Mesenchymal stem cell (in vitro differentiated cells and primary cell): ENCODE data around the gene MYL5.

Experiments
- DNase-seq: peaks from one replicate; pipeline ENCODE4 v3.0.0-alpha.2; 2013
- H2AFZ ChIP-seq: one replicate; pipeline ENCODE4 v1.6.1; 2013; ENCODE audit warnings: low read depth, mild to moderate bottlenecking, control low read depth, inconsistent platforms, low read length, moderate library complexity
- H2AK5ac ChIP-seq: 2 replicates; pipeline ENCODE4 v1.6.1; 2013; ENCODE audit warnings: low read length, moderate library complexity, mild to moderate bottlenecking, inconsistent platforms; ENCODE audit not compliant: severe bottlenecking
- H2BK120ac ChIP-seq: one replicate; pipeline ENCODE4 v1.6.1; 2013; ENCODE audit warnings: low read depth, mild to moderate bottlenecking, inconsistent platforms, low read length, moderate library complexity
- H2BK12ac ChIP-seq, 2 experiments: one replicate each; pipeline ENCODE4 v1.6.1; 2013; ENCODE audit warnings: inconsistent platforms in 2 of 2, low read length in 2 of 2, mild to moderate bottlenecking in 2 of 2, moderate library complexity in 2 of 2, control low read depth in 1 of 2
- H2BK15ac ChIP-seq: one replicate; pipeline ENCODE4 v1.6.1; 2013; ENCODE audit warnings: mild to moderate bottlenecking, low read depth, inconsistent platforms; ENCODE audit not compliant: poor library complexity, severe bottlenecking
- H2BK5ac ChIP-seq: 2 replicates; pipeline ENCODE4 v1.6.1; 2013; ENCODE audit warnings: low read depth, mild to moderate bottlenecking, low read length, control low read depth, inconsistent platforms; ENCODE audit not compliant: poor library complexity, severe bottlenecking
- H3K14ac ChIP-seq, 2 experiments: one replicate each; pipeline ENCODE4 v1.6.1; 2013; ENCODE audit warnings: inconsistent platforms in 2 of 2, low read length in 2 of 2, control low read depth in 1 of 2, mild to moderate bottlenecking in 1 of 2, moderate library complexity in 1 of 2
- H3K18ac ChIP-seq, 2 experiments: one replicate each; pipeline ENCODE4 v1.6.1; 2013; ENCODE audit warnings: inconsistent platforms in 2 of 2, low read length in 2 of 2, control low read depth in 1 of 2, low read depth in 1 of 2, mild to moderate bottlenecking in 1 of 2
- H3K23ac ChIP-seq, 2 experiments: one replicate each; pipeline ENCODE4 v1.6.1; 2013; ENCODE audit warnings: inconsistent platforms in 2 of 2, low read length in 2 of 2, mild to moderate bottlenecking in 2 of 2, moderate library complexity in 2 of 2, control low read depth in 1 of 2
- H3K27ac ChIP-seq: 2 replicates; pipeline ENCODE4 v1.5.1; 2013; ENCODE audit warnings: mild to moderate bottlenecking, moderate library complexity, low read length, control low read depth, inconsistent platforms; ENCODE audit not compliant: poor library complexity, severe bottlenecking
- H3K27me3 ChIP-seq, 2 experiments: 2 replicates each; pipeline versions ENCODE4 v1.6.1 to v1.7.0; 2013; ENCODE audit warnings: low read length in 2 of 2, mild to moderate bottlenecking in 2 of 2, moderate library complexity in 2 of 2, control low read depth in 1 of 2, inconsistent platforms in 1 of 2; ENCODE audit not compliant: control insufficient read depth in 1 of 2, insufficient read depth in 1 of 2
- H3K36me3 ChIP-seq, 2 experiments: 2 replicates each; pipeline versions ENCODE4 v1.6.1 to v1.7.0; 2013; ENCODE audit warnings: low read length in 2 of 2, control low read depth in 1 of 2, inconsistent platforms in 1 of 2, low read depth in 1 of 2, mild to moderate bottlenecking in 1 of 2; ENCODE audit not compliant: insufficient read depth in 2 of 2, control insufficient read depth in 1 of 2
- H3K4ac ChIP-seq, 2 experiments: one replicate each; pipeline ENCODE4 v1.6.1; 2013; ENCODE audit warnings: inconsistent platforms in 2 of 2, low read length in 2 of 2, mild to moderate bottlenecking in 2 of 2, moderate library complexity in 2 of 2, control low read depth in 1 of 2, low read depth in 1 of 2
- H3K4me1 ChIP-seq: 2 replicates; pipeline ENCODE4 v1.6.1; 2013; ENCODE audit warnings: low read depth, low read length, control low read depth; ENCODE audit not compliant: control insufficient read depth, insufficient read depth
- H3K4me2 ChIP-seq: 2 replicates; pipeline ENCODE4 v1.6.1; 2013; ENCODE audit warnings: low read length, mild to moderate bottlenecking, inconsistent platforms; ENCODE audit not compliant: poor library complexity, severe bottlenecking
- H3K4me3 ChIP-seq, 2 experiments: 2 replicates each; pipeline versions ENCODE4 v1.5.1 to v1.7.0; 2013; ENCODE audit warnings: low read length in 2 of 2, mild to moderate bottlenecking in 2 of 2, control low read depth in 1 of 2, low read depth in 1 of 2; ENCODE audit not compliant: insufficient read depth in 1 of 2
- H3K79me1 ChIP-seq: replicated peaks from 2 replicates; pipeline ENCODE4 v1.6.1; 2013; ENCODE audit warnings: mild to moderate bottlenecking, control low read depth, low read length, inconsistent platforms; ENCODE audit not compliant: poor library complexity, severe bottlenecking
- H3K9ac ChIP-seq: 2 replicates; pipeline ENCODE4 v1.7.0; 2013; ENCODE audit warnings: mild to moderate bottlenecking, low read length, moderate library complexity
- H3K9me3 ChIP-seq: 2 replicates; pipeline ENCODE4 v1.7.0; 2013; ENCODE audit warnings: mild to moderate bottlenecking, low read length; ENCODE audit not compliant: control insufficient read depth
- H4K8ac ChIP-seq: one replicate; pipeline ENCODE4 v1.6.1; 2013; ENCODE audit warnings: inconsistent platforms, mild to moderate bottlenecking, low read length, moderate library complexity
- H4K91ac ChIP-seq: one replicate; pipeline ENCODE4 v1.6.1; 2013; ENCODE audit warnings: mild to moderate bottlenecking, low read length, inconsistent platforms
- WGBS: methylation state at CpG from one replicate; pipeline ENCODE4 v1.1.7; 2013; ENCODE audit warnings: mixed read lengths; 5-methylcytosine and 5-hydroxymethylcytosine counted together

The MYL5 gene

GRCh38 chr4:632196-632790 is 42.0 kb upstream of the MYL5 start:
- no peak overlapping the region for H4K91ac ChIP-seq
- no peak overlapping the region for H2AK5ac ChIP-seq
- H3K27me3 ChIP-seq: peaks cover 10 to 20% of the 10 kb centered on the region in 2 experiments
- H2BK15ac ChIP-seq: no peak overlapping the region
- H3K27ac ChIP-seq: no peak overlapping the region
- no peak overlapping the region for H3K4me2 ChIP-seq
- no peak overlapping the region for H4K8ac ChIP-seq
- no peak overlapping the region for H2AFZ ChIP-seq
- no peak overlapping the region for H3K14ac ChIP-seq
- H3K79me1 ChIP-seq: no peaks in the 10 kb centered on the region
- WGBS: 79% methylated on average over 16 of the region's 16 CpGs
- H3K9ac ChIP-seq: no peak overlapping the region
- H3K23ac ChIP-seq: no peak overlapping the region
- no peak overlapping the region for H2BK5ac ChIP-seq
- no peak overlapping the region for H2BK12ac ChIP-seq
- H2BK120ac ChIP-seq: no peak overlapping the region
- no peak overlapping the region for H3K4ac ChIP-seq
- peaks cover 2% of the 10 kb centered on the region for H3K4me1 ChIP-seq
- no peaks in the 10 kb centered on the region for H3K36me3 ChIP-seq
- no peak for DNase-seq
- no peak overlapping the region for H3K4me3 ChIP-seq
- H3K9me3 ChIP-seq: peaks cover 11% of the 10 kb centered on the region
- no peak overlapping the region for H3K18ac ChIP-seq

- 75% methylated on average over 6 of the region's 6 CpGs for WGBS
- no peak overlapping the region for H3K14ac ChIP-seq
- peaks cover 11% of the 10 kb centered on the region for H3K9me3 ChIP-seq
- H2AFZ ChIP-seq: no peak overlapping the region
- H2BK12ac ChIP-seq: no peak overlapping the region
- DNase-seq: no peak
- H2AK5ac ChIP-seq: no peak overlapping the region
- H2BK15ac ChIP-seq: no peak overlapping the region
- H2BK120ac ChIP-seq: no peak overlapping the region
- no peak overlapping the region for H3K9ac ChIP-seq
- no peak overlapping the region for H2BK5ac ChIP-seq
- H4K8ac ChIP-seq: no peak overlapping the region
- peaks cover 6 to 18% of the 10 kb centered on the region in 2 experiments for H3K27me3 ChIP-seq
- H3K36me3 ChIP-seq: no peaks in the 10 kb centered on the region
- H3K4me3 ChIP-seq: no peak overlapping the region
- no peak overlapping the region for H3K27ac ChIP-seq
- no peak overlapping the region for H3K23ac ChIP-seq
- H3K4me1 ChIP-seq: peaks cover 3% of the 10 kb centered on the region
- no peak overlapping the region for H3K4ac ChIP-seq
- no peak overlapping the region for H3K18ac ChIP-seq
- no peaks in the 10 kb centered on the region for H3K79me1 ChIP-seq
- no peak overlapping the region for H3K4me2 ChIP-seq
- no peak overlapping the region for H4K91ac ChIP-seq
Observed at GRCh38 chr4:632926-633325, 41.4 kb upstream of the MYL5 start.

- no peak overlapping the region for H3K4ac ChIP-seq
- no peak overlapping the region for H3K14ac ChIP-seq
- no peak overlapping the region for H2BK5ac ChIP-seq
- H2BK12ac ChIP-seq: no peak overlapping the region
- H2AK5ac ChIP-seq: no peak overlapping the region
- H2BK15ac ChIP-seq: no peak overlapping the region
- H2BK120ac ChIP-seq: no peak overlapping the region
- H3K27ac ChIP-seq: no peak overlapping the region
- peaks cover 3% of the 10 kb centered on the region for H3K4me1 ChIP-seq
- H3K4me3 ChIP-seq: no peak overlapping the region
- no peak overlapping the region for H3K18ac ChIP-seq
- peaks cover 11% of the 10 kb centered on the region for H3K9me3 ChIP-seq
- H3K36me3 ChIP-seq: no peaks in the 10 kb centered on the region
- no peak overlapping the region for H3K4me2 ChIP-seq
- no peak overlapping the region for H3K23ac ChIP-seq
- H3K27me3 ChIP-seq: peaks cover 6 to 16% of the 10 kb centered on the region in 2 experiments
- WGBS: 73% methylated on average over 9 of the region's 9 CpGs
- no peak overlapping the region for H3K9ac ChIP-seq
- H4K8ac ChIP-seq: no peak overlapping the region
- DNase-seq: no peak
- no peaks in the 10 kb centered on the region for H3K79me1 ChIP-seq
- H2AFZ ChIP-seq: no peak overlapping the region
- H4K91ac ChIP-seq: no peak overlapping the region
Observed at GRCh38 chr4:633406-633805, 40.9 kb upstream of the MYL5 start.

- H3K18ac ChIP-seq: no peak overlapping the region
- 87% methylated on average over 13 of the region's 15 CpGs for WGBS
- H2BK12ac ChIP-seq: no peak overlapping the region
- no peaks in the 10 kb centered on the region for H3K36me3 ChIP-seq
- no peak overlapping the region for H3K4me3 ChIP-seq
- H2BK5ac ChIP-seq: no peak overlapping the region
- H3K79me1 ChIP-seq: no peaks in the 10 kb centered on the region
- H2AFZ ChIP-seq: no peak overlapping the region
- no peak overlapping the region for H2BK120ac ChIP-seq
- H3K27me3 ChIP-seq: peaks cover 6 to 17% of the 10 kb centered on the region in 2 experiments
- no peak overlapping the region for H2BK15ac ChIP-seq
- H4K8ac ChIP-seq: no peak overlapping the region
- peaks cover 11% of the 10 kb centered on the region for H3K9me3 ChIP-seq
- no peak for DNase-seq
- H2AK5ac ChIP-seq: no peak overlapping the region
- H3K4me2 ChIP-seq: no peak overlapping the region
- no peak overlapping the region for H3K27ac ChIP-seq
- H3K23ac ChIP-seq: no peak overlapping the region
- peaks cover 3% of the 10 kb centered on the region for H3K4me1 ChIP-seq
- no peak overlapping the region for H3K14ac ChIP-seq
- H3K9ac ChIP-seq: no peak overlapping the region
- no peak overlapping the region for H4K91ac ChIP-seq
- no peak overlapping the region for H3K4ac ChIP-seq
Observed at GRCh38 chr4:633976-634598, 40.3 kb upstream of the MYL5 start.
